GM18868 (cell line): ENCODE measurements around the gene GGA1.
"Not testable (repeated sequence)": the region's sequence is repeated elsewhere in the genome, so short reads cannot be mapped to it uniquely, and the experiment has no call there.

ENCODE experiments used
- ATAC-seq: cut with Tn5 transposase; IDR thresholded peaks from one replicate; pipeline ENCODE4 v1.9.1; 2021; ENCODE audit warnings: mild to moderate bottlenecking, moderate library complexity; ENCODE audit not compliant: unreplicated experiment

Gene GGA1

DNA sequence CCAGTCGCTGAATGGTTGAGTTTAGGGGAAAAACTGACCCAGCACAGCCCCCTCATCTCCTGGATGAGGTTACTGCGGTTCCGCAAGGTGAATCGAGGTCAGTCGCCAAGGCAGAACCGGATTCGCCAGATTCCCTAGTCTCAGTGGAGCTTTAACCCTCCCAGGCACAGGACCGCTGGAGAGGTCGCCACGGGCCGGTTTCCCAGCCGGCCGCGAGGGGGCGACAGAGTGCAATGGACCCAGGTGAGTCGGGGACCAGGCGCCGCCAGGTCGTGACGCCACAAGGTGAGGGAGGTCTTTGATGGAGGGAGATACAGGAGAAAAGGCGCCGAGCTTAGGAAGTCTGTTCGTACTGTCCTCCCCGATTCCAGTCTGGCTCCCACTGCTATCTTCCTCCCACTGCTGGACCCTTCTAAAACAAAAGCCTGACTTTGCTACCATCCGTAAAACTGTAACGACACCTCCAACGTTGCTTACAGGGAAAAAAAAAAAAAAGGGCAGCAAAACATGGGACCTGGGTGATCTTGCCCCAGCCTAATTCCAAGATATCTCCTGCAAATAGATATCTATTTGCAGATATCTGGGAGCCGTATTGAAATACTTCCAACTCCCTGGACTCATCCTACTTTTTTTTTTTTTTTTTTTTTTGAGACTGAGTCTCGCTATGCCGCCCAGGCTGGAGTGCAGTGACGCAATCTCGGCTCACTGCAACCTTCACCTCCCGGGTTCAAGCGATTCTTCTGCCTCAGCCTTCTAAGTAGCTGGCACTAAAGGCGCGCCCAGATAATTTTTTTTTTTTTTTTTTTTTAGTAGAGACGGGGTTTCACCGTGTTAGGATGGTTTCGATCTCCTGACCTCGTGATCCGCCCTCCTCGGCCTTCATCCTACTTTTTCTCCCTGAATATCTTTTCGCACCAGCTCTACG lies 1.4 kb upstream of the GGA1 start:
- ATAC-seq, result no peak

DNA sequence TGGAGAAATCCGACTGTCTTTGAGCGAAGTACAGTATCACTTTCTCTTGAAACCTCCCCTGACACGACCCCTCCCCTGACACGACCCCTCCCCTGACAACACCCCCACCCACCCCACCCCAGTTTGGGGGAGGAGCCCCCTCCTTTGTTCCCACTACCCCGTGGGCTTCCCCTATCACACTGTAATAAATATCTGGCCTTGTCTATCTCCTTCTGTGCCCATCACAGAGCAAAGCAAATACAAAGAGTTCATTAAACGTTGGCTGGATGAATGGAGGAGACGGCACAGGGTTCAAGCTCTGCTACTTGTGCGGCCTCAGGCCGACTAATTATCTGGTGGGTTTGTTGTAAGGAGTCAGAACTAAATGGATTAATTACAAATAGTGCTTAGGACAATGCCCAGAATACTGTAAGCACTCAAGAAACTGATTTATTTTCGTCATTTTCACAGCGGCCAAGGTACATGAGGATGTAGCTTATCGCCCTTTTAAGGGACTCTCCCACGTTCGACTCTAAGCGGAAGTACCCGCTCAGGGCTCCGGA lies 628 bp upstream of the GGA1 start:
- ATAC-seq, result no peak

DNA sequence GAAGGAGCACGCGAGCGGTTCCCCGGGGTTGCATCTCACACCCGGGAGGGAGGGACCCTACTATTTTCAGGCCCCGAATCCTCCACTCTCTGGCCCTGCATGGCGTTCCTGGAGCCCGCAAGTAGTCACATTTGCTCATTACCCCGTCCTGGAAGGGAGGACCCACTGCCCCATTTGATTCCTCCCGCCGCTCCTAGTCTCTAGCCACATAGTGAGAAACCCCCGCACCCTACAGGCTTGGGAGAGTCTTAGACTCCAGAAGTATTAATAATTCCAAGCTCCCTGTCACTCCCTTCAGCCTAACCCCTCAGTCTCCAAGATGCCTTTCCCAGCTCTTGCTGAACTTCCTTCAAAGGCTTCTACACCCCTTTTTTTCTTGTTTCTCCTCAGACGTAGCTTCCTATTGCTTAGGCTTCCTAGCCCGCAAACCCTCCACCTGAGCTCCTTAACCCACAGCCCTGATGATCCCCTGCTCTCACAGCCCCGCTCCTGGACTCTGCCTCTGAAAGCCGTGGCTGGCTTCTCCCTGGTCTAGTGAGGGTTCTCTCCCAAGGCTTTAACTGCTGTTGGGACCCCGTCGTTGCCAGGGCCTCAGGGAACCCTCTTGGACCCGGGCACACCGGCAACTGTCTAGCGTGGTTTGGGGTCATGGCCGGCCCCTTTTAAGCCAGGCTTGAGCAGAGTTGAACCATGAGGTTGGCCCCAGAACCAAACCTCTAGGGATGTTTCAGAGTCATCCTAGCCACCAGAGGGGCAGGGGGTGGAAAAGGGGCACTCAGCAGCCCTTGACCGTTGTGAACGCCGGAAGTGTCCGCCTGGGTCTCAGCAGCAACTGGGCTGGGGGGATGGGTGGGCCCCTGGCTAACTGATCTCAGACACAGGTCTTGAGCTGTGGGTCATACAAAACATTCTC lies 862 bp downstream of the GGA1 start:
- no peak for ATAC-seq

DNA sequence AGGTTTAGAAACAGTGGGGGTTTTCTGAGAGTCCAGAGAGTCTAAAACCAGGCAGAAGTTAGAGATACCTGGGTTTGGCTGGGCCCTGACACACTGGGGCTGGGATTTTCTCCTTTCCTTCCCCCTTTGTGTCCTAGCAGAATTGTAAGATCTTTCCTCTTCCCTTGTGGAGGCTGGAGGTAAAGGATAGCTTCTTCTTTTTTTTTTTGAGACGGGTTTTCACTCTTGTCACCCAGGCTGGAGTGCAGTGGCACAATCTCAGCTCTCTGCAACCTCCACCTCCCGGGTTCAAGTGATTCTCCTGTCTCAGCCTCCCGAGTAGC lies 1.5 kb downstream of the GGA1 start:
- ATAC-seq, result not testable (repeated sequence)

DNA sequence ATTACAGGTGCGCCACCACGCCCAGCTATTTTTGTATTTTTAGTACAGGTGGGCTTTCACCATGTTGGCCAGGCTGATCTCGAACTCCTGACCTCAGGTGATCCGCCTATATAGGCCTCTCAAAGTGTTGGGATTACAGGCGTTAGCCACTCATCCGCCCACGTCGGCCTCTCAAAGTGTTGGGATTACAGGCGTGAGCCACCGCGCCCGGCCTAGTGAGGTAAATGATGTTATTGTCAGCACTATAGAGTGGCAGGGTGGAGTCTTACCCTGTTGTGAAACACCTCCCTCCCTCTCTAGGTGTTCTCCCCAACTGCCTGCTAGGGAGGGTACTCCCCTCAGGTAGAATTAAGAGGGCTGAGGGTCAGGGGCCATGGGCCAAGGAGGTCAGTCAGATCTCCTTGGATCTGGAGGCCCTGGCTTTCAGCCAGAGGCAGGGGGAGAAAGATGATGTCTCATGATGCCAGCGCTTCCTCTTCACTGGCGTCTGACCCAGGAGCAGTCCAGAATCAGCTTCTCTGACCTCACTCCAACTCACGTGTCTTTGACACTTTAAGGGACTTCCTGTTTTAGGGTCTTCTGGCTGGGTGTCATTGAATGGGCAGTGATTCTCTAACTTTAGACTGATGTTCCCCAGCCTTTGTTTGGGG lies 2.0 kb downstream of the GGA1 start:
- ATAC-seq, result no peak

DNA sequence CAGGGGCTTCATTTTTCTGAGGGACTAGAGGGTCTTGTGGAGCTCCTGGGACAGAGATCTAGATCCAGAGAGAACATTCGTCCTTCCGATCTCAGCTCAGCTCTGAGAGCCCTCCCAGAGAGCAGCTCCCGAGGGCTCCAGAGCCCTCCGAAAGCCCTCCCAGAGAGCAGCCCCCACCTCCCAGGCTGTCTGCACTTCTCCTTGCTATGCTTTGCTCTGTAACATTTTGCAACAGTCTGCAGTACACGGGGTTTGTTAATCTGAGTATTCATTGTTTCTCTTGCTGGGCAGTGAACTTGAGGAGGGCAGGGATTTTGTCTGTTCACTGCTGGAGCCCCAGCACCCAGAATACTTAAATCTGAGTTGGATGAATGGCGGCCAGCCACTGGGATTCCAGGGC lies 2.6 kb downstream of the GGA1 start:
- no peak for ATAC-seq

DNA sequence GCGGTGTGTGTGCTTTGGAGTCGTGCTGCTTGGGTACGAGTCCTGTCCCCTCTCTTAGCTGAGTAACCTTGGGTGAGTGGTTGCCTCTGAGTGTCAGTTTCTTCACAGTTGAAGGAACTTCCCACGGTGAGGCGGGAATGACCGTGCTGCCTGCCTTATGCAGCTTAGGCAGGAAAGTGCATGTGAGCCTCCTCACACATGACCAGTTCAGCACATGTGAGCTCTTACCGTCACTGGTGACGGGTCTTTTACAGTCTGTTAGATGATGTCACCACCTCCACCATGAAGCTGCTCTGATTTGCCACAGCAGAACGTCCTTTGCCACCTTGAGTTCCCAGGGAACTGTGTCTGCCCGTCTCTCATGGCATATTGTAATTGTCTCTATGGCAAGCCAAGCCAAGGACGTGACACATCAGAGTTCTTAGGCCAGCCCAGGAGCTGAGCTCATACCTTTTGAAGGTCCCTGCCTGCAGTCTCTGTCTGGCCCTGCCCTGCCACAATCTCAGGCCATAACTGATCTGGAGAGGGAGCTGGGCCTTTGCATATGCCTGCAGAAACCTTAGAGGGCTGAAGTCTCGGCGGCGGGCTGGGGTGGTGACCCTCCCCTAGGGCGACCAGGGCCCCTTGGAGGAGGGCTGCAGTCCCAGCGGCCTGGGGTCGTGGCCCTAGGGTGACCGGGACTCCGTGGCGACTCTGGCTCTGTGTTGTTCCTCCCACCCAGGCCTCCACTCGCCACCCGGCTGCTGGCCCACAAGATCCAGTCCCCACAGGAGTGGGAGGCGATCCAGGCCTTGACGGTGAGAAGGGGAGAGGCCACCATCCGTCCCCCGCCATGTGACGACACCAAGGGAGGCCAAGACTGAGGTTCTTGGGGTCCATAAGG lies 7.8 kb downstream of the GGA1 start:
- ATAC-seq, result no peak

DNA sequence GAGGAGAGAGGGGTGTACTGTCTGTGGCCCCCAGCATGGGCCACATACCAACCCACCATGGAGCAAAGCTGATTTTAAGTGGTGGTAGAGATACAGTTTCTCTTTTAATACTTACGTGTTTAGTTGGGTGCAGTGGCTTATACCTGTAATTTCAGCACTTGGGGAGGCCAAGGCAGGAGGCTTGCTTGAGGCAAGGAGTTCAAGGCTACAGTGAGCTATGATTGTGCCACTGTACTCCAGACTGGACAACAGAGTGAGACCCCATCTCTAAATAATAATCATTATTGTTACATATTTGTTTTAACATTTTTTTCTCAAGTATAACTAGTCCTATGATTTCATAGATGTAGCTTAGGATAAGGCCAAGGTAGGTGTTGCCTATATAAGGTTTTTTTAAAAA lies 8.8 kb downstream of the GGA1 start:
- ATAC-seq, result no peak

DNA sequence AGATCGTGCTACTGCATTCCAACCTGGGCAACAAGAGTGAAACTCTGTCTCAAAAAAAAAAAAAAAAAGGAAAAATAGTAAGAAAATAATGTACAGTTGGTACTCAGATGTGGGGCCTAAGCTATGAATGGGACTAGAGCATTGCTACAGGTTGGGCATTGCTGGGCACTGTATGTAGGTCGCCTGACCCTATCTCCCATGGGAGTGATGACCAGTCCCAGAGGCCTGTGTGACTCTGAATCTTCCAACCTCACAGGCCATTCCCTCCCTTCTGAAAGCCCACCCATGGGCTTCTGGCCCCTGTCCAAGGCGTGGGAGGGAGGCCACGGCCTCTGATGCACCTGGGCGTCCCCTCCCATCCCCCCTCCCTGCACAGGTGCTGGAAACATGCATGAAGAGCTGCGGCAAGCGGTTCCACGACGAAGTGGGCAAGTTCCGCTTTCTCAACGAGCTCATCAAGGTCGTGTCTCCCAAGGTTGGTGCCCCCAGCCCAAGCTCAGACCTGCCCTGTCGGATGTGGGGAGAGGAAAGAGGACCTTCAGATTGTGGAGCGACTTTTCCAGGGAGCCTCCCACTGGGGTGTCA lies 9.5 kb downstream of the GGA1 start:
- ATAC-seq, result no peak

DNA sequence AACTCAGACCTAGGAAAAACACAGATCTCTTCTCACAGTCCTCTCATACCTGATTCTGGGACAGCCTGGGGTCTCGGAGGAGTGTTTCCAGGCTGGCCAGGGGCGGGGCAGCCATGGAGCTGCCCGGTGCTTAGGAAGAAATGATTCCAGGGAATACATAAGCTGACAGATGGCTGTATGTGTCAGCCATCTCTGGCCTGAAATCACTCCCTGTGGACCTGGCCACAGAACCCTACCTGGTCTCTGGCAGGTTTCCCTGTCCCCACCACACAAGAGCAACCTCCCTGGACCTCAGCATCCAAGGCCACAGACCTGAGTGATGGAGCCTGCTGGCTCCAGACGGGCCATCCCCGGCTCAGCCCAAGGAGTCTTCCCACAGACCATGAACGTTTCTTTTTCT lies 10.0 kb downstream of the GGA1 start:
- ATAC-seq, result no peak

DNA sequence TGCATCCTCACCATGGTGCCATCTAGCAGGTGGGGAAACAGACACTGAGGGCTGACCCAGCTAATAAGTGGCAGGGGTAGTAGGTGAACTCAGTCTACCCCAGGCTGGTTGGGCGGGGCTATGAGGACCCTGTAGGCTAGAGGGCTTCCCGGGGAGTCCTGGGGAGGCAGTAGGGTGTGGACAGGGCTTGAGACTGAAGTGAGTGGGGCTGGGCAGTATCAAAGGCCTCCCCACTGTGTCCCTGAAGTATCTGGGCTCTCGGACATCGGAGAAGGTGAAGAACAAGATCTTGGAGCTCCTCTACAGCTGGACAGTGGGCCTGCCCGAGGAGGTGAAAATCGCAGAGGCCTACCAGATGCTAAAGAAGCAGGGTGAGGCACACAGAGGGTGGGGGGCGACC lies 11.4 kb downstream of the GGA1 start:
- no peak for ATAC-seq

DNA sequence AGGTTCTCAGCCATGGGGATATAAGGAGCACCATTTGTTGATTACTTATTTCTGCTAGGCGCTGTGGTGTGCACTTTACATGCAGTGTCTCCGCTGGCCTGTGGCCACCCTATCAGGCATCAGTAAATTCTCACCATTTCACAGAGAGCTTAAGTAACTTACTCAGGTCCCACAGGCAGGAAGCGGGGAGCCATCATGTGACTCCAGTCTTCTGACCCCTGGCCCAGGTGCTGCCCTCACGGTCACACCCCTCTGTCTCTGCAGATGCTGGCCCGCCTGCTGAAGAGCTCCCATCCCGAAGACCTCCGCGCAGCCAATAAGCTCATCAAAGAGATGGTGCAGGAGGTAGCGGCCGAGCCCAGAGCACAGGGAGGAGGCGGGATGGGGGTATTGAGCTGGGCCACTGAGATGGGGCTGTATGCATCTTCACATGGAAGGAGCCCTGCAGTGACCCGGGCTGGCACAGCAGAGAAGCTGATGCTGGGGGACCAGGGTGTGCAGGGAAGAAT lies 12.8 kb downstream of the GGA1 start:
- no peak for ATAC-seq

DNA sequence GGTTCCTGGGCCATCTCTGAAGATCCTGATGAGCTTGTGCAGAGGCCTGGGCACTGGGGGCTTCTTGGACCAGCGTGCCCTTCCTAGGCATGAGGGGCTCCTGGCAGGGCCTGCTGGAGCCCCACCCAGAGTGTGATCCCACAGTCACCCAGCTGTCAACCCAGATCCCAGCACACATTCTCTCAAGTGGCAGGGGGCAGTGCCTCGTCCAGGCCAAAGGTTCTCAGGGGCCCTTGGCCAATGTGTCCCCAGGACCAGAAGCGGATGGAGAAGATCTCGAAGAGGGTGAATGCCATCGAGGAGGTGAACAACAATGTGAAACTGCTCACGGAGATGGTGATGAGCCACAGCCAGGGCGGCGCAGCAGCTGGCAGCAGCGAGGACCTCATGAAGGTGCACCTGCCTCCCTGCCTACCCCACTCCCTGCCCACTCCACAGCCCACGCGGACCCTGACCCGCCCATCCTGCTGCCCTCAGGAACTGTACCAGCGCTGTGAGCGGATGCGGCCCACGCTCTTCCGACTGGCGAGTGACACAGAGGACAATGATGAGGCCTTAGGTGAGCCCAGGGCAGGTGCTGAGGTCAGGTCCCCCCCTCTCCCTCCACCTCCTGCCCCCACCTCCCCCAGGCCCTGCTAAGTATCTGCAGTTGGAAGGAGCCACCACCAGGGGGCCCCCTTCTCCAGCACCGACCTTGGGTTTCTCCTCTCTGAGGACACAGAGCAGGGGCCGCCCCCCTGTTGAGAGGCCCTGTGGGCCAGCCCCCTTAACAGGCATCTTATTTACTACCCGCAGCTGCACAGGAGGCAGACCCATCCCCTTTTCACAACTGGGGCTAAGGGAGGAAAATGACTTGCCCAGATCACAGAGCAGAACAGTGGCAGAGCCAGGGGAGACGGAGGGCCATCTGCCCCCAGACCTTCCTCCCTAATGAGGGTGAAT lies 14.7 kb downstream of the GGA1 start:
- ATAC-seq, result no peak

DNA sequence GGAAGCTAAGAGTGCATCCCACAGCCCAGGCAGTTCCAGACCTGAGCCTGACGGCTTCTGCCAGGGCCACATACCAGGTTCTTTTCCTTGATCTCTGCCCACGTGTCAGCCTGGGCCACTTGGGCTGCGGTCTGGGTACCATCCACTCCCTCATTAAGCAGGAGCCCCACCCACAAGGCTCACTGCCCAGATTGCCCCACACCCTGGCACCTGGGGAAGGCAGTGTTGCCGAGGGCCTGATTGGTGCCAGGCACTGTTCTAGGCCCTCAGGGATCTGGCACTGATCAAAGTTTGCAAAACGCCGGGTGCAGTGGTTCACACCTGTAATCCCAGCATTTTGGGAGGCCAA lies 15.4 kb downstream of the GGA1 start:
- no peak for ATAC-seq

DNA sequence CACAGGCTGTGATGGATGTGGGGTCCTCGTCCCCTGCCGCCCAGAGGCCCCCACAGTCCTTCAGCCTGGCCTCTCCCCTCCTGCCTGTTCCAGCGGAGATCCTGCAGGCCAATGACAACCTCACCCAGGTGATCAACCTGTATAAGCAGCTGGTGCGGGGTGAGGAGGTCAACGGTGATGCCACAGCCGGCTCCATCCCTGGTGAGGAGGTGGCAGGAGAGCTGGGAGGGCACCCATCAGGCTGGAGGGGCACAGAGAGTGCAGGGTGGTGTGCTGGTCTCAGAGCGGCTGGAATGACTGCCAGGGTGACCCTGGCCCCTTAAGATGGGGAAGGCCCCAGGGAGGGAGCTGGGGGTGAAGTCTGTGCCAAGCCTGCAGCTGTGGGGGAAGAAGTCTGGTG lies 16.2 kb downstream of the GGA1 start:
- ATAC-seq, result no peak

DNA sequence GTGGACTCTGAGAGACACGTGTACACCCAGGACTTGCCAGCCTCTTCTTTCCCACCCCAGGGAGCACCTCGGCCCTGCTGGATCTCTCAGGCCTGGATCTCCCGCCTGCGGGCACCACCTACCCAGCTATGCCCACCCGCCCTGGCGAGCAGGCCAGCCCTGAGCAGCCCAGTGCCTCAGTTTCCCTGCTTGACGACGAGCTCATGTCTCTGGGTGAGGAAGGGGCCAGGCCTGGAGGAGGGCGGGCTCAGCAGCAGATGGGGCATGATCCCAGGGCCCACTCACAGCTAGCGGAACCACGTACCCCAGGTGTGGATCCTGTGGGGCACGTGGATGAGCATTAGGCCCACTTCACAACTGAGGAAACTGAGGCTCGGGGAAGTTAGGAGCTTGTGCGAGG lies 17.1 kb downstream of the GGA1 start:
- ATAC-seq, result no peak

DNA sequence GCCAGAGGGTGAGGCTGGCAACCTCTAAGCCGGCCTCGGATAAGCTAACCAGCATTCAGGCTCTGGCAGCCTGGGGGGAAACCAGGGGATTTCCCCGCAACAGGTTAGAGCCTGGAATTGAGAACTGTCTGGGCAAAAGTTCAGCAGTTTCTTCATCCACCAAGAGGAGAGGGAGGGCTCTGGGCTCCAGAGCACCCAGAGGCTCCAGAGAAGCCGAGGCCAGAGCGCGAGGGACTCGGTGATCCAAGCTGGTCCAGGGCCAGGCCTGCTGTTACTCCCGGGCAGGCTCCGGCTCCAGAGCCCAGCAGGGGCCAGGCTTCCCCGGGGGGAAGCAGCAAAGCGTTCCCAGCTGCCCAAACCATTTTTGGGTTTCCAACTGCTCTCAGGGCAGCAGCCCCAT lies 17.5 kb downstream of the GGA1 start:
- no peak for ATAC-seq

DNA sequence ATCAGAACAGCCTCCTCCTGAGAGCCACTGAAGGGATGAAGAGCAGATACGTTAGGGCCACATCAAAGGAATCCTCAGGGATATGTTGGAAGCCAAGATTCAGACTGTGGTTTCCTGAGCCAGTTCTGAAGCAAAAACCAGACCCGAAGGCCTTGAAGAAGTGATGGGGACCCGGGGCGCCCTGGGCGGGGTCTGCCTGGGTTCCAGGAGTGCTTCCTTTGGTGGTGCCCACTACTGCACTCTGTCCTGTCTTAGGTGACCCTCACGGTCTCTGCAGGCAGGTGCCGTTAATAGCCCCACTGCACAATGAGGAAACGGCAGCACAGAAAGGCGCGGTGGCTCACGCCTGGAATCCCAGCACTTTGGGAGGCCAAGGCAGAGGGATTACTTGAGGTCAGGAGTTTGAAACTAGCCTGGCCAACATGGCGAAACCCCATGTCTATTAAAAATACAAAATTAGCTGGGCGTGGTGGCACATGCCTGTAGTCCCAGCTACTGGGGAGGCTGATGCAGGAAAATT lies 18.0 kb downstream of the GGA1 start:
- no peak for ATAC-seq

DNA sequence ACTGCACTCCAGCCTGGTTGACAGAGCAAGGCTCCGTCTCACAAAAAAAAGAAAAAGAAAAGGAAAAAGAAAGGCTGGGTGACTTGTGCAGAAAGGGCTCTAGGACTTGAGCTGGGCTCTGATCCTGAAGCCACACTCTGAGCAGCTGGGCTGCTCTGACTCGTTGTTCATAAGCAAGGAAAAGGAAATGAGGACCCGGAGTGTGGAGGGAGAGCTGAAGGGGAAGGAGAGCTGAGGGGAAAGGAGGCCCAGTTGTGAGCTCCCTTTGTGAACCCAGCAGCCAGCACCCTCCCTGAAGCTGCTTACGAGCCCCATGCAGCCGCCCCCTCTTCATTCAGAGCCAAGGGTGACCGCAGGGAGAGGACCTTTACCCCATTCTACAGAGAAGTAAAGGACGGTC lies 18.5 kb downstream of the GGA1 start:
- ATAC-seq, result no peak
